ENCODE data around the gene NLN. TPM values are rescaled to one million over a fixed set of nuclear protein-coding genes. Genes with fewer than 3 reads are reported as not detected.
A peak's percentile ranks its signal among the peaks of the same experiment; 100 is the strongest.

The NLN gene
- total and polyA plus RNA-seq, 9 of the 15 experiments (the other 6 are each of a cell fraction or from before 2014, with no cell fraction given) = 6.9 to 45.2 (median 28.8) TPM

DNA sequence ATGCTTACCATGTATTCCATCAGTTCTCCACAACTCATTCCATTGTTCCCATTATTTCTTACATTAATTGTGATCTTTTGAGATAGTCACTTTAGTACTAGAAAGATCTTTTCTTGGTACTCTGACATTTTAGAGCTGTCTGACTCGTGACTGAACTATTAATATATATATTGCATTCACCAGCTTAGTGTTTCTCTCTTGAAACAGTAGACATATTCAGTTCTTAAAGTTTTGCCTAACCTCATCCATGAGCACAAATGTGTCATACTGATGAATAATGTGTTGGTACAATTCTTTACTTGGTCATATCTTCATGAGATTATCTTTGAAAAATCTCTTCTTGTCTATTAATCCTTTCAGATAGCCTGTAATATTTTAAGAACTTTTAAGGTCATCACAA is 74.3 kb downstream of the NLN start (continued):
- TF ChIP-seq ZNF76 (CRISPR knock-in tag; IDR thresholded peaks at IDR 0.05; ENCODE audit: borderline replicate concordance) (no peak), ZNF589 (CRISPR knock-in tag; IDR thresholded peaks at IDR 0.05; ENCODE audit: low read depth) (no peak), NR1H2 (CRISPR knock-in tag; IDR thresholded peaks at IDR 0.05) (no peak), SRF (CRISPR knock-in tag; IDR thresholded peaks at IDR 0.05) (no peak), NR0B1 (IDR thresholded peaks at IDR 0.05; ENCODE audit: partially characterized antibody) (no peak), STAT5A (IDR thresholded peaks at IDR 0.05; ENCODE audit: borderline replicate concordance, low read length) (no peak), SRSF1 (IDR thresholded peaks at IDR 0.05; ENCODE audit: low read depth, low read length) (no peak)

- H3K9ac ChIP-seq (ENCODE audit: insufficient read depth in 1 of 2, low read depth in 2 of 2, low read length in 2 of 2) = no peak overlapping the region
- H3K27ac ChIP-seq (ENCODE audit: extremely low read depth, low read depth, low read length) = no peak overlapping the region
- no peaks in the 10 kb centered on the region for H3K27me3 ChIP-seq (ENCODE audit: control insufficient read depth in 2 of 2, insufficient read depth in 2 of 2, low read length in 2 of 2)
- no peaks in the 10 kb centered on the region for H3K9me1 ChIP-seq (ENCODE audit: control insufficient read depth, insufficient read depth, low read length)
- TF ChIP-seq, protein P1, sequence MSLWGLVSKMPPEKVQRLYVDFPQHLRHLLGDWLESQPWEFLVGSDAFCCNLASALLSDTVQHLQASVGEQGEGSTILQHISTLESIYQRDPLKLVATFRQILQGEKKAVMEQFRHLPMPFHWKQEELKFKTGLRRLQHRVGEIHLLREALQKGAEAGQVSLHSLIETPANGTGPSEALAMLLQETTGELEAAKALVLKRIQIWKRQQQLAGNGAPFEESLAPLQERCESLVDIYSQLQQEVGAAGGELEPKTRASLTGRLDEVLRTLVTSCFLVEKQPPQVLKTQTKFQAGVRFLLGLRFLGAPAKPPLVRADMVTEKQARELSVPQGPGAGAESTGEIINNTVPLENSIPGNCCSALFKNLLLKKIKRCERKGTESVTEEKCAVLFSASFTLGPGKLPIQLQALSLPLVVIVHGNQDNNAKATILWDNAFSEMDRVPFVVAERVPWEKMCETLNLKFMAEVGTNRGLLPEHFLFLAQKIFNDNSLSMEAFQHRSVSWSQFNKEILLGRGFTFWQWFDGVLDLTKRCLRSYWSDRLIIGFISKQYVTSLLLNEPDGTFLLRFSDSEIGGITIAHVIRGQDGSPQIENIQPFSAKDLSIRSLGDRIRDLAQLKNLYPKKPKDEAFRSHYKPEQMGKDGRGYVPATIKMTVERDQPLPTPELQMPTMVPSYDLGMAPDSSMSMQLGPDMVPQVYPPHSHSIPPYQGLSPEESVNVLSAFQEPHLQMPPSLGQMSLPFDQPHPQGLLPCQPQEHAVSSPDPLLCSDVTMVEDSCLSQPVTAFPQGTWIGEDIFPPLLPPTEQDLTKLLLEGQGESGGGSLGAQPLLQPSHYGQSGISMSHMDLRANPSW (CRISPR knock-in tag; IDR thresholded peaks at IDR 0.05) = no peak
- no peak for TF ChIP-seq ZNF586 (CRISPR knock-in tag; conservative IDR thresholded peaks at IDR 0.05)
- H3K4me1 ChIP-seq (replicated peaks in 1 of 2; ENCODE audit: control insufficient read depth in 2 of 2, insufficient read depth in 2 of 2, low read length in 2 of 2) = no peaks in the 10 kb centered on the region
- intact Hi-C loops (cut with micrococcal nuclease) (no loop called here), in situ Hi-C loops (cut with MboI) (no loop called here)
- no peak overlapping the region for H2AFZ ChIP-seq (ENCODE audit: low read depth, low read length)
- ChIA-PET CTCF (ENCODE audit: low intra/inter-chr PET ratio) (no interaction called here), POLR2A (no interaction called here)
- BruUV-seq (replicated peaks) = no TSS peak
- DNase-seq (ENCODE audit: extremely low read depth in 1 of 4, low spot score in 3 of 4) (no peak), ATAC-seq (no peak), FAIRE-seq (peak; percentile 40)
- H3K36me3 ChIP-seq (ENCODE audit: control insufficient read depth, insufficient read depth, low read length) = peaks cover 25% of the 10 kb centered on the region
- no peak overlapping the region for H3K4me2 ChIP-seq (ENCODE audit: insufficient read depth, low read length)
- H4K20me1 ChIP-seq (replicated peaks; ENCODE audit: control insufficient read depth, insufficient read depth, low read length) = no peaks in the 10 kb centered on the region
- no peaks in the 10 kb centered on the region for H3K79me2 ChIP-seq (ENCODE audit: control insufficient read depth, insufficient read depth, low read length)
- H3K4me3 ChIP-seq = no peak overlapping the region
- WGBS (ENCODE audit: insufficient coverage, low coverage, missing lambda C conversion rate) = 87% methylated on average over 8 of the region's 8 CpGs
- no peaks in the 10 kb centered on the region for H3K9me3 ChIP-seq (replicated peaks; ENCODE audit: control insufficient read depth, insufficient read depth, low read depth, low read length)
Observed at GRCh38 chr5:65796751-65797316, 74.8 kb downstream of the NLN start.
